H54 (cell line): ENCODE results near the gene EPHB3.

ENCODE experiments used
- DNase-seq: peaks from one replicate; pipeline ENCODE4 v3.0.0; 2011; ENCODE audit warnings: low spot score, mixed read lengths; ENCODE audit not compliant: insufficient read length
- FAIRE-seq: peaks from 3 replicates; lab custom pipeline; 2011; peaks lifted over from hg19 to GRCh38; lab: Jason Lieb, UNC
- POLR2A ChIP-seq: IDR thresholded peaks from 2 replicates; pipeline ENCODE4 v1.6.1; 2011; ENCODE audit warnings: low read depth, mild to moderate bottlenecking, low read length

The EPHB3 gene

DNA sequence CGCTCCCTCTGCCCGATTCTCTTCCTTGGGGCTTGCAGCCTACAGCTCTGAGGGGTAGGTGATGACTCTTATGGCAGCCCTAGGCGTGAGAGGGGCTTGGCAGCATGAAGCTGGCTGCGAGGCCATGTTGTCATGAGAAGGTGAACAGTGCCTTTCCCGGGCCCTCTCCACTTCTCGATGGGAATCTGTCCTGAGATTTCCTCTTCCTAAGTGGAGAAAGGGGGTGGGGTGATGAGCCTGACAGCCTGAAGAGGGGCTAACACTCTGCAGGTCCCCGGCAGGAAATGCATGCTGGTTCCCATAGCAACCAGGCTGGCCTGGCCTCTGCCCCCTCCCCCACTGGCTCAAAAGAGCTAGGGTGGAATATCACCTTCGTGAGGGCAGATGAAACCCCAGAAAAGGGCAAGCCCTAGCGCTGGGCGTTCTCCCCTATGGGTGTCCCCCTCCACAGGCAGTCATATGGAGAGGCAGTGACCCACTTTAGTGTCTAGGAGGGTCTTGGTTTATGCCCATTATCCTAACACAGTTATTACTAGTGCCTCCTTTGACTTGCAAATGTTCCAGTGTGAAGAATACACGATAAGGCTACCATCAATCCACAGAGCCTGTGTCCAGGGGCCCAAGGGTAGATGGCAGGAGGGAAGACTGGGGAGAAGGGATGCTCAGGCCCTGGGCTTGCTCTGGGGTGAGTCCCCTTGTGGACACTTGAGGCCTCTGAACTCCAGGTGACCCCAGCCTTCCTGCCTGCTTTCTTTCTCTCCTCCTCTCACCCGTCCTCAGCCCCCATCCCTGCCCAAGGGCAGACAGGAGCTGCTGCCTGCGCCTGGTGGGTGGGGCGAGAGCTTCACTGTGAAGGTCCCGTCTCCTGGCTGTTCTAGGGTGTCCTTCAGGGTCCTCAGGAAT lies 13.2 kb downstream of the EPHB3 start:
- TF ChIP-seq POLR2A, result no peak
- FAIRE-seq, result no peak
- DNase-seq, result no peak

DNA sequence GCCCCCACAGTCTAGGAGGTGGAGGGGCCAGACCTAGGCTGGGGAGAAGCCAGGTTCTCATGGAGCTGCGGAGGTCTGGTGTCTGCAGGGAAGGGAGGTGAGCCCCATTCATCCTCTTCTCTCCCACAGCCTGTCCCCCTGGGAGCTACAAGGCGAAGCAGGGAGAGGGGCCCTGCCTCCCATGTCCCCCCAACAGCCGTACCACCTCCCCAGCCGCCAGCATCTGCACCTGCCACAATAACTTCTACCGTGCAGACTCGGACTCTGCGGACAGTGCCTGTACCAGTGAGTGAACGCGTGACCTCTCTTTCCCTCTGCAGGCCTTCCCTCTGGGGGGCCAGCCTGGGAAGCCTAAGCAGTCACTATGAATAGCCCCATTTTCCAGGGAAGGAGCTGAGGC lies 14.1 kb downstream of the EPHB3 start:
- FAIRE-seq (no peak), DNase-seq (no peak)
- TF ChIP-seq POLR2A, result no peak

DNA sequence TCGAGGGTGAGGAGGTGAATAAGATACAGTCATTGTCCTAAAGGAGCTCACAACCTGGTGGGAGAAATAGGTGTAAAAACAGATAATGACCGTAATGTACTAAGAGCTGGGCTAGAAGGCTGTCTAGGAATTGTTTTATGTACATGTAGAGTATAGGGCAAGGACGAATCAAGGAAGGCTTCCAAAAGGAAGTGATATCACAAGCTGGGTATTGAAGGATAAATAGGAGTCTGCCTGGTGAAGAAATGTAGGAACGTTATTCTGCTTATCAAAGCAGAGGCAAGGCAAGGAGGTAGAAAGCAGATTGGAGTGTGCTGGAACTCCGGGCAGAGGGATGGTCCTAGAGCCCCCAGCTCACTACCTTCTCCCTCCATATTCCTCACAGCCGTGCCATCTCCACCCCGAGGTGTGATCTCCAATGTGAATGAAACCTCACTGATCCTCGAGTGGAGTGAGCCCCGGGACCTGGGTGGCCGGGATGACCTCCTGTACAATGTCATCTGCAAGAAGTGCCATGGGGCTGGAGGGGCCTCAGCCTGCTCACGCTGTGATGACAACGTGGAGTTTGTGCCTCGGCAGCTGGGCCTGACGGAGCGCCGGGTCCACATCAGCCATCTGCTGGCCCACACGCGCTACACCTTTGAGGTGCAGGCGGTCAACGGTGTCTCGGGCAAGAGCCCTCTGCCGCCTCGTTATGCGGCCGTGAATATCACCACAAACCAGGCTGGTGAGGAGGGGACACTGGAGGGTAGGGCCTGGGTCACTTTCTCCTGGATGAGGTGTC lies 15.1 kb downstream of the EPHB3 start:
- DNase-seq (no peak), FAIRE-seq (no peak)
- no peak for TF ChIP-seq POLR2A

DNA sequence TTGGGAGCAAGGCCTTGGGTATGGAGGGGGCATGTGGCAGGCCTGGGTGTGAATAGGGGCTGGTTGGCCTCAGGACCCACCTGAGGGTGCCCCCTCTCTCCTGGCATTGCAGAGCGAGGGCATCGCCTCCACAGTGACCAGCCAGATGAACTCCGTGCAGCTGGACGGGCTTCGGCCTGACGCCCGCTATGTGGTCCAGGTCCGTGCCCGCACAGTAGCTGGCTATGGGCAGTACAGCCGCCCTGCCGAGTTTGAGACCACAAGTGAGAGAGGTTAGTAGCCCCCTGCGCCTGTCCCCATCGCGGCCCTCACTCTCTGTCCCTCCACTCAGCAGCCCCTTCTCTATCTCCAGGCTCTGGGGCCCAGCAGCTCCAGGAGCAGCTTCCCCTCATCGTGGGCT lies 16.0 kb downstream of the EPHB3 start:
- TF ChIP-seq POLR2A, result no peak
- FAIRE-seq (no peak), DNase-seq (no peak)

DNA sequence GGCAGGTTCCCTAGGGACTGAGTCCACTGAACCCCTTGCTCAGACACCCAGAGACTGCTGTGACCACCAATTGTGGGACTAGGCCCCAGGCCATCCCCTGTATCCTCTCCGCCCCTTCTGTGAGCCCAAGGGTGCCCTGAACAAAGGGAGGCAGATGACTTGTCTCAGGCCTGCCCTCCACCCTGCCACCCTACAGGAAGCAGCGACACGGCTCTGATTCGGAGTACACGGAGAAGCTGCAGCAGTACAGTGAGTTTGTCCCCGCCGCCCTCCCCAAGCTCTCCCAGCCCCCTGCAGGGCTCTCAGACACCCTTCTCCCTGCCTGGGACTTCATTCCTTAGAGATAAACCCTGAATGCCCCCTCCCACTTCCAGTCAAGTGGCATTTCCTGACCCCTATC lies 16.6 kb downstream of the EPHB3 start:
- FAIRE-seq, result no peak
- DNase-seq, result no peak
- no peak for TF ChIP-seq POLR2A

DNA sequence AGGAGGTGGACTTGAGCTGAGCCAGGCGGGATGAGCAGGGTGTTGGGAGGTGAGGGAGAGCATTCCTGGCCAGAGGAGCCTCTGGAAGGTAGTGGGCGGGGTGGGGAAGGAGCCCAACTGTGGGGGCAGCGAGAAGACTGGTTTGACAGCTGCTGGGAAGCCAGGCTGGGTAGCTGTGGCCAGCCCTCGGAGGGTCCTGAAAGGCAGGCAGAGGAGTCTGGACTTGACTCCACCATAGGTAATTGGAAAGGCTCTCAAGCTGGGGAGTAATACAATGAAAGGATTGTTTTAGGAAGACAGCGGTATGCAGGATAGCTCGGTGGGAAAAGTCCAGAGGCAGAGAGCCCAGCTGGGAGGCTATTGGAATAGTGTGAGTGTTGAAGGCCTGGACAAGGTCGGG lies 17.2 kb downstream of the EPHB3 start:
- DNase-seq, result no peak
- TF ChIP-seq POLR2A, result no peak
- no peak for FAIRE-seq

DNA sequence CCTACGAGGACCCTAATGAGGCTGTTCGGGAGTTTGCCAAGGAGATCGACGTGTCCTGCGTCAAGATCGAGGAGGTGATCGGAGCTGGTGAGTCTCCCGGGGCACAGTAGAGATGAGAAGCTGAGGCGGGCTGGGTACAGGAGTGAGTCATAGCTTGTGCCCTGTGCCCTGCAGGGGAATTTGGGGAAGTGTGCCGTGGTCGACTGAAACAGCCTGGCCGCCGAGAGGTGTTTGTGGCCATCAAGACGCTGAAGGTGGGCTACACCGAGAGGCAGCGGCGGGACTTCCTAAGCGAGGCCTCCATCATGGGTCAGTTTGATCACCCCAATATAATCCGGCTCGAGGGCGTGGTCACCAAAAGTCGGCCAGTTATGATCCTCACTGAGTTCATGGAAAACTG lies 17.9 kb downstream of the EPHB3 start:
- FAIRE-seq (no peak), DNase-seq (no peak)
- no peak for TF ChIP-seq POLR2A

DNA sequence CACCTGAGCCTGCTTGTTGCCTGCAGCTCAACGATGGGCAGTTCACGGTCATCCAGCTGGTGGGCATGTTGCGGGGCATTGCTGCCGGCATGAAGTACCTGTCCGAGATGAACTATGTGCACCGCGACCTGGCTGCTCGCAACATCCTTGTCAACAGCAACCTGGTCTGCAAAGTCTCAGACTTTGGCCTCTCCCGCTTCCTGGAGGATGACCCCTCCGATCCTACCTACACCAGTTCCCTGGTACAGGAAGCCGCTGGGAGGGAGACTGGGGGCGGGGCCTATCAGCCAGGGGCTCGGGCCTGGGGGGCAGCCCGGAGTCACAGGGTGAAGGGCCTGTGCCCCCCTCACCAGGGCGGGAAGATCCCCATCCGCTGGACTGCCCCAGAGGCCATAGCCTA lies 18.8 kb downstream of the EPHB3 start:
- FAIRE-seq (no peak), DNase-seq (no peak)
- TF ChIP-seq POLR2A, result no peak

DNA sequence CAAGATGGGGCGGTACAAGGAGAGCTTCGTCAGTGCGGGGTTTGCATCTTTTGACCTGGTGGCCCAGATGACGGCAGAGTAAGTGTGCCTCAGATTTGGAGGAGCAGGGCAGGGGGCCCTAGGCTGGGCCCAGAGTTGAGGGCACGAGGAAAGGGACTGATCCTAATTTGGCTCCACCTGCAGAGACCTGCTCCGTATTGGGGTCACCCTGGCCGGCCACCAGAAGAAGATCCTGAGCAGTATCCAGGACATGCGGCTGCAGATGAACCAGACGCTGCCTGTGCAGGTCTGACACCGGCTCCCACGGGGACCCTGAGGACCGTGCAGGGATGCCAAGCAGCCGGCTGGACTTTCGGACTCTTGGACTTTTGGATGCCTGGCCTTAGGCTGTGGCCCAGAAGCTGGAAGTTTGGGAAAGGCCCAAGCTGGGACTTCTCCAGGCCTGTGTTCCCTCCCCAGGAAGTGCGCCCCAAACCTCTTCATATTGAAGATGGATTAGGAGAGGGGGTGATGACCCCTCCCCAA lies 19.8 kb downstream of the EPHB3 start:
- TF ChIP-seq POLR2A, result no peak
- FAIRE-seq (no peak), DNase-seq (no peak)

DNA sequence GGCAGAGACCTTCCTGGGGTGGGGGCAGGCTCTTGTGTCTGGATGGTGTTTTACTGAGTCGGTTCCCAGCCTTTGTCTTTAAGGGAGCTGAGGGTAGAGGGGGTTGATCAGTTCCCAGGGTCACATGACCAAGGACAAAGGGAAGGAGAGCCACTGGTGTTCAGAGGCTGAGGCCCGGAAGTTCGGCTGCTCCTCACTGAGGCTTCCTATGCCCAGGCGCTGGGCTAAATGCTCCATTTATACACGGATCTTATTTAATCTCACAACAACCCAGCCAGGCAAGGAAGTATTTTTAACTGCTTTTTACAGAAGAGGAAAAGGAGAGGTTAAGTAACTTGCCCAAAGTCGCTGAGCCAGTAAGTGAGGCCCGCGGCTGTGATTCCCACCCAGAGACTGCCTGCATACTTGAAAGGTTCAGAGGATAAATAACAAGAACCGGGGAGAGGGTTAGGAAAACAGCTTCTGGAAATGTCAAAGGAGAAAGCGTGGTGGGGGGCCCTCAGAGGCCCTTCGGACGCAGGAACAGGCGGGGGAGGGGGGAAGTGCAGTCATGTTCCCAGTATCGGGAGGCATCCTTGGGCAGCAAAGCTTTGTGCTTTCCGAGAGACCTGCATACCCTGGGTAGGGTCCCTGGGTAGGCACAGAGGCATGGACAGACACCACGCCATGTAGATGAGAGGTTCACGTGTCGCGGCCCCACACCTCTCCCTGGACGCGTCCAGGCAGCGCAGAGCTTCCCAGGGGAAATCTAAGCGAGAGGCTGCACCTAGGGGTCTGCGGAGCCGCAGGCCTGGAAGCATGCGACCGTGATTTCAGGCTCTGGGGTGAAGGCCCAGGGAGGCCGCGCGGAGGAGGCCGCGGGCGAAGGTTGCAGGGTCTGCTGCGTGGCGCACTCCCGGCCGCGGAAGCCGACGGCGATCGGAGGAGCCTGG lies 21.3 kb downstream of the EPHB3 start:
- DNase-seq (no peak), FAIRE-seq (no peak)
- TF ChIP-seq POLR2A, result no peak

DNA sequence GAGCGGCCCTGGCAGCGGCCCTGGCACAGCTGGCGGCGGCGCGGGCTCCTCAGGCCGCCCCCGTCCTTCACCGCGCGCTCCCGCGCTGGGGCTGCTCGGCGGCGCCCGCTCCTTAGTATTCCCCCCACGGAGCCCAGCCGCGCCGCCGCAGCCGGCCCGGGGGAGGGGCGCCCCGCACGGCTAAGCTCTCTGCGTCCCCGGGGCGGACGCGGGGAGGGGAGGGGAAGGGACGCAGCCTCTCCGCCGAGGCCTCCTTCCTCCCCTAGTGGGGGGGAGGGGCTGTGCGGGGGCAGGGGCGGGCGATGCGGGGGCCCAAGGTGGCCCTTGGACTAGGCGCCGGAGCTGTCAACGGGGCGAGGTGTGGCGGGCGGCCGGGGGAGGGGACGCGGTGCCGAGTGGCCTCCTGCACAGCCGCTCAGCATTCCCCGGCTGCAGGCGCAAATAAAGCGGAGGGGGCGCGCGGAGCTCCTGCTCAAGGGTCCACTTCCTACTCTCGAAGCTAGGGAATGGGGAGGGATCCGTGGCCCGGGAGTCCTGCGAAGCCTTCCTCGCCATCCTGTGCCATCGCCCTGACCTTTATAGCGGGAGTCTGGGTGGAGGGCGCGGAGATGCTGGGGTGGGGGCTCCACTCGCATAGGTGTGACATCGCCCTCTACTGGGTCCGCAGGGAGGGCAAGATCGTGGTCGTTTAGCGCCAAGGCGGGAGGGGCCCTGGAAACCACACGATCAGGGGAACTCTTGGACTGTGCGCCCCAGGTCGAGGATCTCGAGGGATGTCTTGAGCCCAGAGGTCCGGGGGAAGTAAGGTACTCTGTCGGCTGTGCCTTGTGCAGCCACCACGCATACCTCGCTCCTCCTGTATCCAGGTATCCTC lies 22.2 kb downstream of the EPHB3 start:
- FAIRE-seq, result no peak
- no peak for TF ChIP-seq POLR2A
- DNase-seq, result no peak

DNA sequence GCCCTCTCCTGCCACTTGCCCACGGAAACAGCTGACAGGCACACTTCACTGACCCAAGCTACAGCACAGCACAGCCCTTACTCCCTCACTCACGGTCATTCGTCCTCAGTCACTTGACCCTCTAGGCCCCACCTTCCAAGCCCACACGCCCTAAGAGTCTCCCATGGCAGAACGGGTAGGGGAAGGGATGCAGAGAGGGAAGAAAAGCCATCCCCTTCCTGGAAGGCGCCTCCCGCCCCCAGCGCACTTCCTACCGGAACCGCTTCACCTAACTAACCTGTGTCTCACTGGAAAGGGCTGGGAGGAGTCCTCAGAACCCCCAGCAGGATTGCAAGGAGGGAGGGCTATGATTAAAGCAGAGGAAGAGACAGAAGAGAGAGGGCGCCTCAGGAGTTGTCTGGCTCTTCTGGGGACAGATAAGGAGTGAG lies 22.9 kb downstream of the EPHB3 start:
- FAIRE-seq, result no peak
- no peak for TF ChIP-seq POLR2A
- DNase-seq, result no peak
